Suprapubic skin (tissue), 4 donors: ENCODE data around the gene GGN. TPM values are rescaled to one million over a fixed set of nuclear protein-coding genes. Genes with fewer than 3 reads are reported as not detected.

Experiments
- DNase-seq, 2 donors: peaks; one replicate each; pipeline ENCODE4 v3.0.0-alpha.2; 2019; ENCODE audit warnings: low spot score in 2 of 2
- H3K27ac ChIP-seq: fragments of 200-600 bp; sonication (generic); one replicate; pipeline ENCODE4 v1.5.1; 2019
- H3K27me3 ChIP-seq: fragments of 200-600 bp; sonication (generic); one replicate; pipeline ENCODE4 v1.5.1; 2019
- H3K36me3 ChIP-seq: fragments of 200-600 bp; sonication (generic); one replicate; pipeline ENCODE4 v1.5.1; 2019
- H3K4me1 ChIP-seq: fragments of 200-600 bp; sonication (generic); one replicate; pipeline ENCODE4 v1.5.1; 2019
- H3K4me3 ChIP-seq: fragments of 200-600 bp; sonication (generic); one replicate; pipeline ENCODE4 v1.5.1; 2019; ENCODE audit warnings: mild to moderate bottlenecking
- H3K9me3 ChIP-seq: fragments of 200-600 bp; sonication (generic); one replicate; pipeline ENCODE4 v1.5.1; 2019
- CTCF ChIP-seq, 2 donors: fragments of 200-600 bp in 1 of 2; fragments of 450-650 bp in 1 of 2; sonication (generic) in 1 of 2; IDR thresholded peaks; one replicate each; pipeline ENCODE4 v1.5.1; 2016 to 2019; ENCODE audit warnings: antibody characterized with exemption in 2 of 2, mild to moderate bottlenecking in 1 of 2, moderate library complexity in 1 of 2
- EP300 ChIP-seq: sonication (generic); formaldehyde crosslinking; IDR thresholded peaks from one replicate; pipeline ENCODE4 v1.6.1; 2017; ENCODE audit warnings: antibody characterized with exemption
- POLR2A ChIP-seq, 2 donors: fragments of 450-650 bp; IDR thresholded peaks; one replicate each; pipeline ENCODE4 v1.6.1; 2017; ENCODE audit warnings: antibody characterized with exemption in 2 of 2, mild to moderate bottlenecking in 2 of 2, moderate library complexity in 2 of 2
- POLR2AphosphoS5 ChIP-seq, 3 donors: sonication (generic); formaldehyde crosslinking; IDR thresholded peaks; one replicate each; pipeline ENCODE4 v1.6.1; 2017; ENCODE audit warnings: antibody characterized with exemption in 3 of 3
- WGBS: methylation state at CpG from one replicate; pipeline ENCODE4 v1.1.5; 2018; 5-methylcytosine and 5-hydroxymethylcytosine counted together
- total RNA-seq, 4 donors: library from RNA; depleted of rRNA; stranded (reverse); fragments of >200 nt; gene quantifications; one replicate each; pipeline ENCODE4 v1.1.0, GENCODE V29; 2016

Gene GGN
- total RNA-seq, 4 donors from 2014 or later: 0.26 to 0.68 (median 0.60) TPM; not detected in 1

DNA sequence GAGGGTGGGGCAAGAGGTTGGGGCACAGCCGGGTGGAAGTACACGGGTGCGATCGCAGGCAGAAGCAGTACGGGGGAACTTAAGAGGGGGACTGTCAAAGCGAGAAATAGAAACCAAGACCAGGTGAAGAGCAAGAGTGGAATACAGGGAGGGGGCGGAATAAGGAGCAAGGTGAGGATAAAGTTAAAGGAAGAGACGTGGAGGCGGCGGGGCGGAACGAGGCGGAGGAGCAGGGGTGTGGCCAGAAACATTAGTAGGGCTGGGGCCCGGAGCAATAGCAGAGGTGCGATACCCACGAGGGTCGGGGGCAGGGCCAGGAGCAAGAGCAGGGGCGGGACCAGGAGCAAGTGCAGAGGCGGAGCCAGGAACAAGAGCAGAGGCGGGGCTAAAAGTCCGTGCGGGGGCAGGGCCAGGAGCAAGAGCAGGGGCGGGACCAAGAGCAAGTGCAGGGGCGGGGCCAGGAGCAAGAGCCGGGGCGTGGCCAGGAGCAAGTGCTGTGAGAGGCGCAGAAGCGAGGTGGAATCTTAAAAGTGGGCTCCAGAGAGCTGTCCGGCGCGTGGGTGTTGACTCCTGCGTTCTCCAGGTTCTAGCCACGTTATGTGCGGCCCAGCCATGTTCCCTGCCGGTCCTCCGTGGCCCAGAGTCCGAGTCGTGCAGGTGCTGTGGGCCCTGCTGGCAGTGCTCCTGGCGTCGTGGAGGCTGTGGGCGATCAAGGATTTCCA, 51.0 kb downstream of the GGN start:
- WGBS: 4% methylated on average over 41 of the region's 41 CpGs
- Histone ChIP-seq H3K27ac (peak overlapping the region; percentile 96), H3K36me3 (peaks cover 3% of the 10 kb centered on the region), H3K9me3 (no peaks in the 10 kb centered on the region), H3K4me3 (peak overlapping the region; percentile 76), H3K27me3 (no peaks in the 10 kb centered on the region), H3K4me1 (peaks cover 29% of the 10 kb centered on the region)
- DNase-seq: peak; percentile 97 to 98
- TF ChIP-seq EP300 (no peak), POLR2A (IDR thresholded peaks at IDR 0.05) (no peak), POLR2AphosphoS5 (IDR thresholded peaks at IDR 0.05) (no peak), CTCF (IDR thresholded peaks at IDR 0.05) (no peak)

DNA sequence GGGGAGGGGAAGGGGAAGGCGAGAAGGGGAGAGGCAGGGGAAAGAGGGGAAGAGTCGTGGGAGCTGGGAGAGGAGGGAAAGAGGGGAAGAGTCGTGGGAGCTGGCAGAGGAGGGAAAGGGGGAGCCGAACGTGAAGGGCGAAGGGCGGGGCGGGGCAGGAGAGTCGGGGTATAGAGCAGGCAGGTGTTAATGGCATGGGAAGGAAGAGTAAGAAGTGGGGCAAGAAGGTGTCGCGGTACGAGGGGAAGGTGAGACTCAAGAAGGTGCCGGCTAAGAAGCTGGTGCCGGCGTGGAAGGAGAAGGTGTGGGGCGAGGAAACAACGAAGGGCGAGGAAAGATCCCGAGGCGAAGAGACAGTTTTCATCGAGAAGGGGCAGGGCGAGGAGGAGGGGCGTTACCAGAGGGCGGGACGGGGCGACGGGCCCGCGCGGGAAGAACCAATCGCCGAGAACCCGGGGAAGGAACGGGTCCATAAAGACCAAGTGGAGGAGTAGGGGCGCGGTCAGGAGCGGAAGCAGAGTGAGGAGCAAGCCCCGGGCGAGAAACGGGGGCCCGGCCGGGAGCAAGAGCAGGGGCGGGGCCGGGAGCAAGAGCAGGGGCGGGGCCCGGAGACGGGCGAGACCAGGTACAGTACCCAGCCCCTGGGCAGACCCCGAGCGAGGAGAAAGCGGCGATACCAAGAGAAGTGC, 51.7 kb downstream of the GGN start:
- under 1% methylated on average over 52 of the region's 52 CpGs for WGBS

More for the DNA sequence above, 51.7 kb downstream of the GGN start:
- H3K4me1 ChIP-seq: peaks cover 29% of the 10 kb centered on the region
- H3K27me3 ChIP-seq: no peaks in the 10 kb centered on the region
- H3K27ac ChIP-seq: peak overlapping the region; percentile 96
- peak overlapping the region; percentile 76 for H3K4me3 ChIP-seq
- TF ChIP-seq POLR2A (IDR thresholded peaks at IDR 0.05) (peak in 1 of 2 donors; percentile 57), POLR2AphosphoS5 (IDR thresholded peaks at IDR 0.05) (no peak)
- H3K36me3 ChIP-seq: peaks cover 4% of the 10 kb centered on the region
- peak; percentile 97 to 98 for DNase-seq
- H3K9me3 ChIP-seq: no peaks in the 10 kb centered on the region

Other genes starting within 250 kb of the GGN start
- gene DPF1, start 163.8 kb downstream of the GGN start, total RNA-seq: 1 to 10 TPM in 1 of 4 donors, not detected in 3; 1.1 TPM
- 10 to 100 TPM in 1 of 4 donors, 1 to 10 TPM in 3; 2.3 to 13.3 (median 7.7) TPM for gene PPP1R14A, start 131.7 kb downstream of the GGN start, total RNA-seq
- 100 to 1,000 TPM; 359 to 639 (median 494) TPM for gene SPINT2, start 123.5 kb downstream of the GGN start, total RNA-seq
- gene C19orf33, start 83.8 kb downstream of the GGN start, total RNA-seq: 100 to 1,000 TPM; 182 to 452 (median 349) TPM
- 10 to 100 TPM; 14.2 to 36.4 (median 26.1) TPM for gene YIF1B, start 72.1 kb downstream of the GGN start, total RNA-seq
- 10 to 100 TPM; 18.6 to 27.4 (median 22.8) TPM for gene KCNK6, start 68.2 kb downstream of the GGN start, total RNA-seq
- gene CATSPERG, start 52.2 kb downstream of the GGN start, total RNA-seq: 10 to 100 TPM in 2 of 4 donors, 1 to 10 TPM in 2; 4.1 to 26.3 (median 13.8) TPM
- gene PSMD8, start 13.5 kb downstream of the GGN start, total RNA-seq: 100 to 1,000 TPM; 190 to 303 (median 296) TPM
- gene SPRED3, start 663 bp upstream of the GGN start, total RNA-seq: 1 to 10 TPM in 2 of 4 donors, under 1 TPM in 2; 0.44 to 3.5 (median 1.2) TPM
- 10 to 100 TPM; 32.6 to 45.6 (median 36.7) TPM for gene FAM98C, start 15.1 kb upstream of the GGN start, total RNA-seq
- gene RASGRP4, start 38.2 kb upstream of the GGN start, total RNA-seq: 1 to 10 TPM in 3 of 4 donors, under 1 TPM in 1; 0.91 to 2.3 (median 1.6) TPM
- gene RYR1, start 45.7 kb upstream of the GGN start, total RNA-seq: 10 to 100 TPM in 3 of 4 donors, 1 to 10 TPM in 1; 8.4 to 26.1 (median 13.1) TPM
- gene MAP4K1, start 229.9 kb upstream of the GGN start, total RNA-seq: 1 to 10 TPM in 3 of 4 donors, under 1 TPM in 1; 0.68 to 2.8 (median 1.8) TPM
- gene EIF3K, start 231.2 kb upstream of the GGN start, total RNA-seq: 100 to 1,000 TPM; 274 to 587 (median 557) TPM